Measurements from ENCODE around the gene TP53.

TP53 gene

DNA sequence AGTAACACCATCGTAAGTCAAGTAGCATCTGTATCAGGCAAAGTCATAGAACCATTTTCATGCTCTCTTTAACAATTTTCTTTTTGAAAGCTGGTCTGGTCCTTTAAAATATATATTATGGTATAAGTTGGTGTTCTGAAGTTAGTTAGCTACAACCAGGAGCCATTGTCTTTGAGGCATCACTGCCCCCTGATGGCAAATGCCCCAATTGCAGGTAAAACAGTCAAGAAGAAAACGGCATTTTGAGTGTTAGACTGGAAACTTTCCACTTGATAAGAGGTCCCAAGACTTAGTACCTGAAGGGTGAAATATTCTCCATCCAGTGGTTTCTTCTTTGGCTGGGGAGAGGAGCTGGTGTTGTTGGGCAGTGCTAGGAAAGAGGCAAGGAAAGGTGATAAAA is 14.1 kb downstream of the TP53 start:
- no peak overlapping the region for H3K27ac Mint-ChIP-seq
- H3K9me3 Mint-ChIP-seq: peaks cover 25% of the 10 kb centered on the region
- H3K4me3 Mint-ChIP-seq: no peak overlapping the region
- intact Hi-C loops (cut with micrococcal nuclease): loop anchor here (1.0 kb wide), 1 partner anchor 41 kb away; no protein-coding TSS in a partner anchor
- H3K27me3 Mint-ChIP-seq: no peaks in the 10 kb centered on the region
- H3K4me1 Mint-ChIP-seq (ENCODE audit: low read depth): no peaks in the 10 kb centered on the region
- H3K36me3 Mint-ChIP-seq (ENCODE audit: low read depth): peaks cover 97% of the 10 kb centered on the region

DNA sequence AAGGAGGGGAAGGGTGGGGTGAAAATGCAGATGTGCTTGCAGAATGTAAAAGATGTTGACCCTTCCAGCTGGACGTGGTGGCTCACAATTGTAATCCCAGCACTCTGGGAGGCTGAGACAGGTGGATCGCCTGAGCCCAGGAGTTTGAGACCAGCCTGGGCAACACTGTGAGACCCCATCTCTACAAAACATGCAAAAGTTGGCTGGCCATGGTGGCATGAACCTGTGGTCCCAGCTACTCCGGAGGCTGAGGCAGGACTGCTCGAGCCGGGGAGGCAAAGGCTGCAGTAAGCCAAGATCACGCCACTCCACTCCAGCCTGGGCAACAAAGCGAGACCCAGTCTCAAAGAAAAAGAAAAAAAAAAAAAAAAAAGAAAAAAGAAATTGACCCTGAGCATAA is 18.8 kb downstream of the TP53 start:
- Mint-ChIP-seq H3K4me3 (no peak overlapping the region), H3K36me3 (ENCODE audit: low read depth) (peaks cover 80% of the 10 kb centered on the region), H3K9me3 (peaks cover 5% of the 10 kb centered on the region), H3K4me1 (ENCODE audit: low read depth) (no peaks in the 10 kb centered on the region), H3K27ac (no peak overlapping the region), H3K27me3 (no peaks in the 10 kb centered on the region)
- intact Hi-C loops (cut with micrococcal nuclease): no loop called here

DNA sequence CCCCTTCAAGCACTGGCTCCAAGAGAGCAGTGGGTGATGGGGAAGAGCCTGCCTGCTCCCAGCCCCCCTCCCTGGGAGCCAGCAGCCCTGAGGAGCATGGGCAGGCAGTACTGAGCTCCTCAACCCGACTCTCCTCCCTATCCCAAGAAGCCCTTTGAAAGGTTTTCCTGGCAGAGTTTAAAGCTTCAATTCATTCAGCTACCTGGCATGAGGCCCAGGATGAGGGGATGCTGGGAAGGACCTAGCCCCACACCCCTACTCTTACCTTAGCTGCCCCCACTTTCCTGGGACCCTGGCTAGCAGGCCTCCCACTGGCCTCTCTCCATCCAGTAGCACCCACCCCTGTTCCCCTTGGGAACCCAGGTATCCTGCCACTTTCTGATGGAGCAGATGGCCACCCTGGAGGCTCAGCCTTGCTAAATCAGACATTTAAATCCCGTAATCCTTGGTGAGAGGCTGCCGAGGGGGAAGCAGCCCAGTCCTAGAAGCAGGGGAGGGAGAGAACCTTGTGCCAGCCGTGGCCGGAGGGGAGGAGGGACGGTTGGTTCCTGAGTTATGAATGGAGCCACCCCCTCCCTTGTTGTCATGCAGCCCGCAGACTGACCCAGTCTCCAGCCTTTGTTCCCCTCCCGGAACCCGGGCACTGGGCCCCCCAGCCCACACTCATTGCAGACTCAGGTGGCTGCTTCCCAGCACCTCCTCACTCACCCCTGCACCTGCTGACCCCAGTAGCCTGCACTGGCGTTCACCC is 19.5 kb downstream of the TP53 start:
- Mint-ChIP-seq H3K27me3 (no peaks in the 10 kb centered on the region), H3K4me3 (no peak overlapping the region), H3K27ac (no peak overlapping the region), H3K9me3 (no peaks in the 10 kb centered on the region), H3K4me1 (ENCODE audit: low read depth) (no peaks in the 10 kb centered on the region), H3K36me3 (ENCODE audit: low read depth) (peaks cover 74% of the 10 kb centered on the region)
- intact Hi-C loops (cut with micrococcal nuclease): no loop called here

DNA sequence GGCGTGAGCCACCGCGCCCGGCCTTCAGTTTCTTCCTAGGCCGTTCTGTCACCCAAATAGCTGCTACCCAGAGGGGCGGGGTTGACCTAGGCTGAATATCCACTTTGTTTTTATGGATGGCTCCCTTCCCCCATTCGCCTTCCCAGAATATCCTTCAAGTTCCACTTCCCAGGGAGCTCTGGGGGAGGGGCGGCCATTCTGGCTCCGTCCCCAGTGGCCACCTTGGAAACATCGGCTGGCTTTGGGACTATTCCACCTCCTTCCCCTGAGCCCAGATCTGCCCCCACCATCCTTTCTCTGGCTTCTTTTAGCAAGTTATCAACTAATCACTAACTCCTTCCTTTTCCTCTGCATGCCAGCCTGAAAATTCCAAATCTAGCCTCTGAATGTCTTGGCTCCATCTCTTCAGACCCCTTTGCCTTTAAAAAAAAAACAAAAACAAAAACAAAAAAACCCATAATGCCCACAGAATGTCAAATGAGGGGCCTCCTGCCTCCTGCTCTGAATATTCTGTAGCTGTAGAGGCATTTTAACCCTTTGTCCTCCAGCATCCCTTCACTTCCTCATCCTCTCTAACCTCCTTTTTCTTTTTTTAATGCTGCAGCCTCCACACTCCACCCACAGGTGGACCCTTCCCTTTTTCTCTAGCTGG is 30.2 kb downstream of the TP53 start:
- Mint-ChIP-seq H3K4me3 (no peak overlapping the region), H3K4me1 (ENCODE audit: low read depth) (peaks cover 22% of the 10 kb centered on the region), H3K27me3 (peaks cover 40% of the 10 kb centered on the region), H3K27ac (no peak overlapping the region), H3K9me3 (no peaks in the 10 kb centered on the region), H3K36me3 (ENCODE audit: low read depth) (no peaks in the 10 kb centered on the region)
- intact Hi-C loops (cut with micrococcal nuclease): no loop called here

DNA sequence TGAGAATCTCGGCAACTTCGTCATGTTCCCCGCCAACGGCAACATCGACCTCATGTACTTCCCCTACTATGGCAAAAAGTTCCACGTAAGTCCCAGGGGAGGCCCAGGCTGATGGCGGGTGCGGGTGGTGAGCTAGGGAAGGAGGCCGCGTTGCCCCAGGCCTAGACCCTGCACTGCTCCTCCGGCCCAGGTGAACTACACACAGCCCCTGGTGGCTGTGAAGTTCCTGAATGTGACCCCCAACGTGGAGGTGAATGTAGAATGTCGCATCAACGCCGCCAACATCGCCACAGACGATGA is 31.8 kb downstream of the TP53 start:
- peaks cover 32% of the 10 kb centered on the region for H3K4me1 Mint-ChIP-seq (ENCODE audit: low read depth)
- H3K27me3 Mint-ChIP-seq: peaks cover 52% of the 10 kb centered on the region
- no peak overlapping the region for H3K4me3 Mint-ChIP-seq
- peak overlapping the region; percentile 16 for H3K27ac Mint-ChIP-seq
- H3K9me3 Mint-ChIP-seq: no peaks in the 10 kb centered on the region
- intact Hi-C loops (cut with micrococcal nuclease): no loop called here
- no peaks in the 10 kb centered on the region for H3K36me3 Mint-ChIP-seq (ENCODE audit: low read depth)

DNA sequence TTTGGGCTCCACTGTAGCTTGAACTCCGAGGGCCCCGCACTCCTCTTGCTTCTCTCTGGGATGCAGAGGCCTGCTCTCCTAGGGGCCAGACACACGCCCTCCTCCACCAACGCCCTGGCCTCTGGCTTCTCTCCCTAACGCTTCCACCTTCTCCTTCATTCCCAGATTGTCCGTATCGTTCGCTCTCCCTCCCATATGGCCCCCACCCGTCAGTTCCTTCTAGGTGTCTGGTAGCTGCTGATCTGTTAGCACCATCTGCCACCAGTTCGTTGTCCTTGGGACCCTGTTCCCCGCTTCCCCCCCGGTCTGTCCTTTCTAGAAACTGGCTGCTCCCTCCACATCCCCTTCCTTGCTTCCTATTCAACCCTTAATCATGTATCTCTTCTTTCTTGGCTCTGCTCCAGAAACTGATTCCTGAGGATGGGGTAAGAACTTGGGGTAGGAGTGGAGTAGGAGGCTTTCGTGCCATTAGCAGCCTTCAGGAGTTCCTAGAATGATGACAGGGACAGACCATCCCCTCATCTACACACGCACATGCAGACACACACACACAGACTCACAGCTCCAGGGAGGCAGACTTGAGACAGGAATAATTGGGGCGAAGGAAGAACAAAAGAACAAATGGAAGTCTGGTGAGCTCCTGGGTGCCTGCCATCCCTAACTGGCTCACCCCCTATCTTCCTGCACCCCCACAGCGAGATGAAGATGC is 32.3 kb downstream of the TP53 start:
- H3K4me3 Mint-ChIP-seq: no peak overlapping the region
- no peaks in the 10 kb centered on the region for H3K9me3 Mint-ChIP-seq
- peak overlapping the region; percentile 16 for H3K27ac Mint-ChIP-seq
- intact Hi-C loops (cut with micrococcal nuclease): no loop called here
- H3K36me3 Mint-ChIP-seq (ENCODE audit: low read depth): no peaks in the 10 kb centered on the region
- H3K27me3 Mint-ChIP-seq: peaks cover 57% of the 10 kb centered on the region
- peaks cover 37% of the 10 kb centered on the region for H3K4me1 Mint-ChIP-seq (ENCODE audit: low read depth)

DNA sequence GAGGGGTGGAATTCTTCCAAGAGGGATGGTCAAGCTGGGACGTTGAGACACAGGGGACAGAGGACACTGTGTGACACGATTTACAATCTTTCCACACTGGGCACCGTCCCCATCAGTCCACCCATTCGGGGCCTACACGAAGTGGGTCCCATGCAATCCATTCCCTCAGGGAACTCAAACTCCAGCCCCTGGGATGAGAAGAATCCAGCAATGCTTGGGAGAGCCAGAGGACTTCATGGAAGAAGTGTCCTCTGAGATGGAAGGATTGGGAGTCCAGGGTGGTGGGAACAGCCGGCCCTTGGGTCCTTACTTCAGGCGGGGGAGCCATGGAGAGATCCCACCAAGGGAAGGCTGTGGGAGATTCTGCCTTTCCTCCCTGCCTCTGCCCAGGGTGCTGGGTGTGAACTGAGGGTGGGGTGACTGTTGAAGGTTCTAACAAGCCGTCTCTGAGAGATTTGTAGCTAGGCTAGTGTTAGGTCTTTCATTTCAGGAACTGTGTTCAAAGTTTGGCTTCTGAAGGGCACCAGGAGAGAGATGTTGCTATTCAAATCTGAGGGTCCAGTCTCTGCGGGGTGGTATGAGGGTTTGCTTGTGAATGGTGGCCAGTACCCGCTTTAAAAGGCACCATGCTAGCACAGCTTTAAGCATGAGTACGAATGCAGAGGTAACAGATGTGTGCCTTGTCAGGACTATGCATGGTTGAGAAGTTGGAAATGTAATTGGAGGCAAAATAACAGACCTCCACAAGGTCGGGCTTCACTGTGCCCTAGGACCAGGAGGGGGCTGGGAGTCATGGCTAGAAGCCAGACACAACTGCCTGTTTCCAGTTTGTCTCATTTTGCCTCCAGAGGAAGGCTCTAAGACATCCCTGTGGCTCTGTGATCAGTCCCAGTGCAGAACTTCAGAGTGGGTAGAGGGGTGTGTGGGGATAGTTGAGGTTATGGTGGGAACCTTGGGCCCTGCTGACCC is 34.6 kb downstream of the TP53 start:
- no peaks in the 10 kb centered on the region for H3K9me3 Mint-ChIP-seq
- H3K27me3 Mint-ChIP-seq: peaks cover 70% of the 10 kb centered on the region
- intact Hi-C loops (cut with micrococcal nuclease): no loop called here
- H3K4me1 Mint-ChIP-seq (ENCODE audit: low read depth): peaks cover 40% of the 10 kb centered on the region
- no peaks in the 10 kb centered on the region for H3K36me3 Mint-ChIP-seq (ENCODE audit: low read depth)
- H3K27ac Mint-ChIP-seq: no peak overlapping the region
- H3K4me3 Mint-ChIP-seq: no peak overlapping the region

DNA sequence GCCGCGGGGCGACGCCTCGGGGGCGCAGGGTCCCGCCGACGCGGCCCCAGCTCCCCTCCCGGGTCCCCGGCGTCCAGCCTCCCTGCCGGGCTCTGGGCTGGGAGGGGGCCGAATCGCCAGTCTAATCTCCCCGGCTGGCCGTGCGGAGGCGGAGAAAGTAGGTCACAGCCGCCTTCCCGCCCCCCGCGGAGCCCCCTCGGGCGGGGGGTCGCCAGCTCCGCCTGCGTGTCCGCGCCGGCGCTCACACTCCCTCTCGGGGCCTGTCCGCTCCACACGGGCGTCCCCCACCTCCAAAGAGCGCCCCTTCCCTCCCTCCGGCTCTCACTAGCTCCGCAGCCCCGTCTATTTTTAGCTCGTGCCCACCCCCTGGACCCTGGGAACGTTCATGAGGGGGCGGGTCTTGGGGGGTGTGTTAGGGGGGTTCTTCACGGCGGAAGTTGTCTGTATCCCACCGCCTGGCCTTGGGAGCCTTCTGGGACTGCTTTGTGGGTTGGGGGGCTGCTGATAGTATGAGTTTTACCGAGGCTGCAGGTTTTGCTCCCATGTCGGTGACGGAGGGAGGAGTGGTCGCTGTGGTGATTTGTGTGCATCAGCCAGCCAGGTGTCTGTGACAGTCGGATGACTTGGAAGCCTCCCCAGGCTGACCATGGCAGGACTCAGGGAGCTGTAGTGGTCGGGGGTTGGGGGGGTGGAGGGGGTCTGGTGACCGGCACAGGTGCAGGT is 35.5 kb downstream of the TP53 start:
- Mint-ChIP-seq H3K4me1 (ENCODE audit: low read depth) (peaks cover 35% of the 10 kb centered on the region), H3K36me3 (ENCODE audit: low read depth) (no peaks in the 10 kb centered on the region), H3K27ac (no peak overlapping the region), H3K4me3 (peak overlapping the region; percentile 30), H3K27me3 (peaks cover 70% of the 10 kb centered on the region), H3K9me3 (no peaks in the 10 kb centered on the region)
- intact Hi-C loops (cut with micrococcal nuclease): no loop called here

DNA sequence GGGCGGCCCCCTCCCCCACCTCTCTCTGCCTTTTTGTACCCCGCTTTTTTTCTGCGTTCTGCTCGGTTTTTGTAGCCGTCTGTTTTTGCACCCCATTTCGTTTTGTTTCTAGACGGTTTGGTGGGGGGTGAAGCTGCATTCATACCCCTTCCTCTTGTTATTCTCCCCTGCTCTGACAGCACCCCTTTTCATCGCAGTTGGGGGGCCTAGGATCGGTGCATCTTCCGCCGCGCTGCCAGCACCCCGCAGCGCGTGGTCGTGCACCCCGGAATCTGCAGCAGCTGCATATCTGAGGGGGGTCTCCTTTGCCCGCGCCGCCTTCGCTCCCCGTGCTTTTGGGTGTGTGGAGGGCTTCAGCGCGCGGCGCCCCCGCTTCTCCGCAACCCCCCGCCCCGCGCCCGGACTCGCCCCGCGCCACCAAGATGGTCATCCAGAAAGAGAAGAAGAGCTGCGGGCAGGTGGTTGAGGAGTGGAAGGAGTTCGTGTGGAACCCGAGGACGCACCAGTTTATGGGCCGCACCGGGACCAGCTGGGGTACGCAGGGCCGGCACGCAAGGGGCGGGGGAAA is 36.1 kb downstream of the TP53 start:
- peak overlapping the region; percentile 80 for H3K4me3 Mint-ChIP-seq
- H3K4me1 Mint-ChIP-seq (ENCODE audit: low read depth): peaks cover 41% of the 10 kb centered on the region
- no peaks in the 10 kb centered on the region for H3K9me3 Mint-ChIP-seq
- peaks cover 67% of the 10 kb centered on the region for H3K27me3 Mint-ChIP-seq
- intact Hi-C loops (cut with micrococcal nuclease): no loop called here
- no peaks in the 10 kb centered on the region for H3K36me3 Mint-ChIP-seq (ENCODE audit: low read depth)
- no peak overlapping the region for H3K27ac Mint-ChIP-seq

DNA sequence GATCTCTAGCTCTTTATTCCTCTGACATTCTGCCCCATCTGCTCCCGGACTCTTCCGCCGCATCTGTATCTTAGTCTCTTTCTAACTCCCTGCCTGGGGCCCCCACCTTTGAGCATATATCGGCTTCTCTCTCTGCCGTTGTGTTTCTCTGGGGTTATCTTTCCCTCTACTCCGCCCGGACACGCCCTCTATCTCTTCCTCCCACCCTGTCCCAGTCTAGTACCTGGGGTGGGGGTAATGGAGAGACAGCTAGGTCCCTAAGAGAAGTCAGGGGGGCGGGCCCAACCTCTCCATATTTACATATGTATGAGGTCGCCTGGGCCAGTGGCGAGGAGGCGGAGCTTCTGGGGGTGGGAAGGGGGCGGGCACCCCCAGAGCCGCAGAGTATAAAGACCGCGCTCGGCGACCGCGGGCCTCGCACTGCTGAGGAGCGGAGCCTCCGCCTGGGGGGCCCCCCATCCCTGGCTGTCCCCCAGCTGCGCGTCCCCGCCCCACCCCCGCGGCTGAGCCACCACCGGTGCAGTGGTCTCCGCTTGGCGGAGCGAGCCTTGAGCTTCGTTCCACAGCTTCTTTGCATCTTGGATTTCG is 36.7 kb downstream of the TP53 start, which contains the start of gene ATP1B2:
ATP1B2 (plus strand) TSS at position 418 of the 588 bp plus-strand sequence. CDS start 593 bp downstream, outside the sequence.
- H3K36me3 Mint-ChIP-seq (ENCODE audit: low read depth): no peaks in the 10 kb centered on the region
- H3K4me3 Mint-ChIP-seq: peak within 1 kb of the TSS; percentile 80
- H3K4me1 Mint-ChIP-seq (ENCODE audit: low read depth): peaks cover 44% of the 10 kb centered on the region
- no peaks in the 10 kb centered on the region for H3K9me3 Mint-ChIP-seq
- peaks cover 66% of the 10 kb centered on the region for H3K27me3 Mint-ChIP-seq
- no peak within 1 kb of the TSS for H3K27ac Mint-ChIP-seq
- intact Hi-C loops (cut with micrococcal nuclease): no loop called here

DNA sequence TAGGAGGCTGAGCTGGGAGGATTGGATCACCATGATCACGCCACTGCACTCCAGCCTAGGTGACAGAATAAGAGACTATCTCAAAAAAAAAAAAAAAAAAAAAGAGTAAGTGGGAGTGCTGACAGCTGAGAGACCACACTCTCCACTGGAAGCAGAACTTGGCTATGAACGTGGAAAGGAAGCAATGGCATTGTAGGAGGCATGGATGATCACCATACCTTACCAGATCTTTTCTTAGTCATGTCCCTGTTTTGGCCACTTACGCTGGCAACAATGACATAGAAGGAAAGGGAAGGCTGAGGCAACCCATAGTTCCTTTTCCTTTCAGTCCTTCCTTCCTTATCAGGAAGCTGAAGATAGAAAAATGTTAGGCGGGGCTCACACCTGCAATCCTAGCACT is 40.3 kb downstream of the TP53 start:
- Mint-ChIP-seq H3K4me1 (ENCODE audit: low read depth) (peaks cover 47% of the 10 kb centered on the region), H3K36me3 (ENCODE audit: low read depth) (no peaks in the 10 kb centered on the region), H3K9me3 (no peaks in the 10 kb centered on the region), H3K4me3 (no peak overlapping the region), H3K27ac (peak overlapping the region; percentile 15), H3K27me3 (peaks cover 33% of the 10 kb centered on the region)
- intact Hi-C loops (cut with micrococcal nuclease): no loop called here

DNA sequence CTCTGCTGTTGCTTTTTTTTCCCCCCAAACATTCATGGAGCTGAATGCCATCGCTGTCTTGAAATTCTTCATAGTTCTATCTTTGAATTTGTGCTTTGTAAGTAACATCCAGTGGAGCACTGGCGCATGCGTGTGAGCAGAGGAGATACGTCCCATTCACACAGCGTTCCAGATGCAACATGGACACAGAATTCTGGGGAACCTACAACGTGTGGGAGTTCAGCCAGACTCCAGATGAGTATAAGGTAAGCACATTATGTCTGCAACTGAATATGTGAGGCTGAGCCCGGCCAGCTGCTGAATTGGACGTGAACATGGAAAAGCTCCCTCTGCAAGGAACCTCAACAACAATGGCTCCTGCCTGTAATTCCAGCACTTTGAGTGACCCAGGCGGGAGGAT is 40.8 kb downstream of the TP53 start:
- Mint-ChIP-seq H3K4me3 (no peak overlapping the region), H3K9me3 (no peaks in the 10 kb centered on the region), H3K27me3 (peaks cover 29% of the 10 kb centered on the region), H3K4me1 (ENCODE audit: low read depth) (peaks cover 51% of the 10 kb centered on the region), H3K27ac (peak overlapping the region; percentile 15), H3K36me3 (ENCODE audit: low read depth) (no peaks in the 10 kb centered on the region)
- intact Hi-C loops (cut with micrococcal nuclease): no loop called here
